GM13977 (cell line): ENCODE measurements around the gene CS.
"Not testable (repeated sequence)": the region's sequence is repeated elsewhere in the genome, so short reads cannot be mapped to it uniquely, and the experiment has no call there.

ENCODE experiments used
- DNase-seq: peaks from one replicate; pipeline ENCODE4 v3.0.0; 2012; ENCODE audit warnings: low spot score
- in situ Hi-C: fragments of 300-500 bp; cut with MboI; formaldehyde crosslinking; loops from one replicate; pipeline ENCODE4 v1.12.0; 2022; ENCODE audit warnings: low sequenced_read_pairs, low pct_unique_long_range_greater_than_20kb, mixed read lengths, inconsistent platforms; ENCODE audit not compliant: unreplicated experiment
- TF ChIP-seq, protein P1 (sequence below): IDR thresholded peaks from 2 replicates; pipeline ENCODE4 v1.5.1; 2012; ENCODE audit warnings: mild to moderate bottlenecking, control low read depth; ENCODE audit not compliant: insufficient read depth; ENCODE audit errors: extremely low read depth, missing control alignments

Gene CS

DNA sequence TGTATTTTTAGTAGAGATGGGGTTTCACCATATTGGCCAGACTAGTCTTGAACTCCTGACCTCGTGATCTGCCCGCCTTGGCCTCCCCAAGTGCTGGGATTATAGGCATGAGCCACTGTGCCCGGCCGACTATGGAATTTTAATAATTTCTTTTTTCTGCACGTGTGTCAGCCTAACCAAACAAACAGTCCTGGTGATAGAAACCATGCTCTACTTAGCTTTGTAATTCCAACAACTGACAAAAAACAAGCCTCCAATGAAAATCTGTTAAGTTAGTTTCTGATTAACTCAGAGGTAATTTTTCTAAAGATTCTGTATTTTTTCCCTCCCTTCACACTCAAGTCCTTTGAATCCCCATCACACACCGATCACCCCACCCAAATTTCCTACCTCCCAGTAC, 18.1 kb downstream of the CS start:
- TF ChIP-seq, protein P1, sequence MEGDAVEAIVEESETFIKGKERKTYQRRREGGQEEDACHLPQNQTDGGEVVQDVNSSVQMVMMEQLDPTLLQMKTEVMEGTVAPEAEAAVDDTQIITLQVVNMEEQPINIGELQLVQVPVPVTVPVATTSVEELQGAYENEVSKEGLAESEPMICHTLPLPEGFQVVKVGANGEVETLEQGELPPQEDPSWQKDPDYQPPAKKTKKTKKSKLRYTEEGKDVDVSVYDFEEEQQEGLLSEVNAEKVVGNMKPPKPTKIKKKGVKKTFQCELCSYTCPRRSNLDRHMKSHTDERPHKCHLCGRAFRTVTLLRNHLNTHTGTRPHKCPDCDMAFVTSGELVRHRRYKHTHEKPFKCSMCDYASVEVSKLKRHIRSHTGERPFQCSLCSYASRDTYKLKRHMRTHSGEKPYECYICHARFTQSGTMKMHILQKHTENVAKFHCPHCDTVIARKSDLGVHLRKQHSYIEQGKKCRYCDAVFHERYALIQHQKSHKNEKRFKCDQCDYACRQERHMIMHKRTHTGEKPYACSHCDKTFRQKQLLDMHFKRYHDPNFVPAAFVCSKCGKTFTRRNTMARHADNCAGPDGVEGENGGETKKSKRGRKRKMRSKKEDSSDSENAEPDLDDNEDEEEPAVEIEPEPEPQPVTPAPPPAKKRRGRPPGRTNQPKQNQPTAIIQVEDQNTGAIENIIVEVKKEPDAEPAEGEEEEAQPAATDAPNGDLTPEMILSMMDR: no peak
- in situ Hi-C loops: no loop called here
- DNase-seq: no peak

DNA sequence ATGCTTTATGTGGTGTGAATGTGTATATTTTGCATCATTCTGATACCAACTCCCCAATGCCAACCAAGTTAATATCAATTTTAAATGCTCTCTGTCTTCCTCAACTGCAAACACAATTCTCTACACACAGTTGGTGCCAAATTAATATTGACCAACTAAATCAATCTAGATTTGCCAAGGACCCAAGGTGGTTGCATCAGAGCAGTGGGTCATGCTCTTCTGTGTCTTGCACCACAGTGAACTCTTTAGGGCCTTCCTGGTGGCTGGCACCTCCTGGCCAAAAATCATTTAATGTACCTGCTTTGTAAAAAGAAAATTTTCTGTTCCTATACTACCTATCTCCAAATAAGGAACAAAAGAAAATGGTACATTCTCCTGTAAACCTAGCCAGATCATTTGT, 19.3 kb downstream of the CS start:
- no peak for DNase-seq
- in situ Hi-C loops: no loop called here
- TF ChIP-seq, protein P1: no peak

DNA sequence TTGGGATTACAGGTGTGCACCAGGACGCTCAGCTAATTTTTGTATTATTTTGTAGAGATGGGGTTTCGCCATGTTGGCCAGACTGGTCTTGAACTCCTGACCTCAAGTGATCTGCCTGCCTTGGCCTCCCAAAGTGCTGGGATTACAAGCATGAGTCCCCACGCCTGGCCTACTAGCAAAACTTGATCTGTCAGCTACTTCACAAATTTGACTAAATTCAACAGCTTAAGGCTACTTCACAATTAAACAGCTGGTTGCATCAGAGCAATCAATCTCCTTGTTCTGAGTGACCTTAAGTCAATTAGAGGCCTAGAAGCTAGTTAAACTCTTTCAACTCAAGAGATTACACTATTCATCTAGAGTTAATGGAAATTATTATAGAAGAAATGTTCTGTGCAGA, 21.2 kb downstream of the CS start:
- TF ChIP-seq, protein P1: no peak
- DNase-seq: no peak
- in situ Hi-C loops: no loop called here

DNA sequence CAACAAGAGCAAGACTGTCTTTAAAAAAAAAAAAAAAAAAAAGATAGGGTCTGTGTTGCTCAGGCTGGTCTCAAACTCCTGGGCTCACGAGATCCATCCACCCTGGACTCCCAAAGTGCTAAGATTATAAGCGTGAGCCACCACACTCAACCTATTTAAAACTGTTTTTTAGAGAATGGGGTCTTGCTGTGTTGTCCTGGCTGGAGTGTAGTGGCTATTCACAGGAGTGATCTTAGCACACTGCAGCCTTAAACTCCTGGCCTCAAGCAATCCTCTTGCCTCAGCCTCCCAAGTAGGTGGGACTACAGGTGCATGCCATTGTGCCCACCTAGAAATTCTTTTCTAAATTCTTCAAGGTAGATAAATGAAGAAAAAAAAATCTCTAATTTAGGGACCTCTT, 25.8 kb downstream of the CS start:
- DNase-seq: no peak
- TF ChIP-seq, protein P1: no peak
- in situ Hi-C loops: no loop called here

DNA sequence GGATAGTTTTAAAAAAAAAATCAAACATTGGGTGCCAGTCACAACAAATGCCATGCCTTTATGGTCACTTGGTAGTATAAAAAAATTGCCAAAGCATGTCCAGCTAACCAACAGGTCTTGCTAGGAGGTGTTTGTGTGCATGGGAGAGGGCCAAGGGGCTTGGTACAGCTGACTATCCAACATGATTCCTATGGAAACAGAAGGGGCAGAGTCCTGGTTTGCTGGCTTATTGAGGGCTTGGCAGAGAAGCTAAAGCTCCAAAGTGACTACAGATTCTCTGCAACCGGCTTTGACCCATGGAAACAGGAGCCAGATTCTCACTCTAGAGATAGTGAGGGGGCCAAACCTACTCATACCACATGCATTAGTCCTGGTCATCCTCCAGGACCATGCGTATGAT, 27.7 kb downstream of the CS start:
- DNase-seq: not testable (repeated sequence)

DNA sequence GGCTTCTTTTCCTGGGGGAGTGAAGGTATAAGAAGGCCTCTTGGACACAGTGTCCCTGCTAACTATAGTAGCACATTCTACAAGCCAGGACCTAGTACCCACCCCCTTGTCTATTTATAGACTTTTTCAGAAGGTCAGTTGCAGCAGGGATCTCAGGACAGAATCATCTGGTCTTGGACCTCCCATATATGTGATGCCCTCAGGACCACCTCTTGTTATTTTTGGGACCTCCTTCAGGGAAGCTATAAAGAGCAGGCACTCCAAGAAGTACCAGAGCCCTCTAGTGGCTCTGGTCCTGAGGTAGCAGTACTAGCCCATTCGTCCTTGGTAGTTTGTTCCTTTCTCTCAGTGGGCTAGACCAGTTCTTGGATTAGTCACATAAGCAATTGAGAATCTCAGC, 29.1 kb downstream of the CS start:
- DNase-seq: no peak
- in situ Hi-C loops: no loop called here
- TF ChIP-seq, protein P1: peak; percentile 50

More for the DNA sequence above, 27.7 kb downstream of the CS start:
- in situ Hi-C loops: not testable (repeated sequence)

DNA sequence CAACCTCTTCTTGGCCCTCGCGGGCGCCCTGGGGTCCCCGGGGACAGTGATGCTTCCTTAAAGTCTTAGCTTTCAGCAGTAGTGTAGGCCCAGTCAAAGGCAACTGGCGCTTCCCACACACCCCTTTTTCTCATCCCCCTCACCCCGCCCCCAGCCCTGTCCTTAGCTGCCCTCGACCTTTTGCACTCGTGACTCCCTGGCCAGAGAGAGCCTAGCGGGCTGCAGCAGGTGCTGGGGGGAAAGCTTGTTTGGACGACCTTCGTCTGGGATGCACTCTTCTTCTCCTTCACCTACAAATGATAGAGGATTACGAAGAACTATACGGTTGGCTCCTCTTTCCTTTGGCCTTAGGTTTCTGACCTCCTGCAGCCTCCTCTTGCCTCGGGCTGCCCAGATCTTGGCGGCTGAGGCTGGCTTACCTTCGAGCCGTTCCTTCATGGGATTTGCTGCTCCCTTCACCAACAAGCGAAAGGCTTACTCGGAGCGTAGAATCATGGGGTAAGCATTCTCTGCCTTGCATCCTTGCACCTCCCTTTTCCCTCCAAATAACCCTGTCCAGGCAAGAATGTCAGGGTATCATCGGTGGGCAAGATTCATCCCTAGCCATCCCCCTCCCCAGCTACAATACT, 32.6 kb downstream of the CS start:
- in situ Hi-C loops: no loop called here
- TF ChIP-seq, protein P1: no peak
- no peak for DNase-seq
